HG02678 (cell line): ENCODE data around the gene KCNA5.

Experiments used
- ATAC-seq: cut with Tn5 transposase; IDR thresholded peaks from one replicate; pipeline ENCODE4 v1.9.1; 2021; ENCODE audit warnings: mild to moderate bottlenecking, moderate library complexity; ENCODE audit not compliant: unreplicated experiment

The KCNA5 gene

DNA sequence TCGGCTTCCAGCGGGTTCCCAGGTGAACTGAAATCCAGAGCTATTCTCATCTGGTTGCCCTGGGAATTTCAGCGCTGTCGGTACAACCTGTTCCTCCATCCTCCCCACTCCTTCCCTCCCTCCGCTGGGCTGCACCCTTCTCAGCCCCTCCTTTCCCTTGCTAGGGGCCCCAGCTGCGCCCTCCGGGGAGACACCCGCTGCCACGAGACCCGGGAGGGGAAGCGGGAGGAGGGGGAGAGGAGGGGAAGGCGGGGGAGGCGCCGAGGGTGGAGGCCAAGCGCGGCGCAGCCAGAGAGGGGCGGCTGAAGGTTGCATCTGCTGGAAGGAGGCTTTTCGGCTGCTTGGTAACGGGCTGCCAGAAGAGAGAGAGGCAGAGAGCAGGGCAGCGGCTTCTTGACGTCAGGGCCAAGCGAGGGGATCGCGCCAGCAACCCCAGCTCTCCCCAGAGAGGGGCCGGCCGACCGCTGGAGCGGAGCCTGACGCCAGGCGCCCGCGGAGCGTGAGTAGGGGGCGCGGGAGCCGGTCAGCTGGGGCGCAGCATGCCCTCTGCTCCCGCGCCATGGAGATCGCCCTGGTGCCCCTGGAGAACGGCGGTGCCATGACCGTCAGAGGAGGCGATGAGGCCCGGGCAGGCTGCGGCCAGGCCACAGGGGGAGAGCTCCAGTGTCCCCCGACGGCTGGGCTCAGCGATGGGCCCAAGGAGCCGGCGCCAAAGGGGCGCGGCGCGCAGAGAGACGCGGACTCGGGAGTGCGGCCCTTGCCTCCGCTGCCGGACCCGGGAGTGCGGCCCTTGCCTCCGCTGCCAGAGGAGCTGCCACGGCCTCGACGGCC, at the start of gene KCNA5:
Gene KCNA5, plus strand, starts transcription at position 291 of the 831 bp plus-strand sequence. Its CDS starts 269 bp downstream, at position 560.
- no peak for ATAC-seq

DNA sequence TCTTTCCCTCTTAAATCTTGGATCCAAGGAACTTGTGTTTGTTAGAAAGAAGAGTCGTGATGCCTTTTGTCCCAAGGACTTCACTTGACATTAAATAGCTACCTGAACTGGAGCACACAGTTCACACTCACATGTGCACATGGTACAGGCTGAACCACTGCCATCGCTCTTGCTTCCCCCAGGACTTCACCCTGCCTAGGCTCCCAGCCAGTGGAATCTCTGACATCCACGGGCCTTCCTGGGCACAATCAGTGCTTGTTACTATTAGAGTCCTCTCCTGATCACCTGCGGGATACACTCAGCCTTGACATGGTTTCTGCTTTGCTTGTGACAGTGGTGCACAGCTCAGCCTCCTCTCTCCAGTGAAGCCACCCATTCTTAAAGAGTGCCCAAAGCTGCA, 49.1 kb upstream of the KCNA5 start:
- ATAC-seq: no peak

DNA sequence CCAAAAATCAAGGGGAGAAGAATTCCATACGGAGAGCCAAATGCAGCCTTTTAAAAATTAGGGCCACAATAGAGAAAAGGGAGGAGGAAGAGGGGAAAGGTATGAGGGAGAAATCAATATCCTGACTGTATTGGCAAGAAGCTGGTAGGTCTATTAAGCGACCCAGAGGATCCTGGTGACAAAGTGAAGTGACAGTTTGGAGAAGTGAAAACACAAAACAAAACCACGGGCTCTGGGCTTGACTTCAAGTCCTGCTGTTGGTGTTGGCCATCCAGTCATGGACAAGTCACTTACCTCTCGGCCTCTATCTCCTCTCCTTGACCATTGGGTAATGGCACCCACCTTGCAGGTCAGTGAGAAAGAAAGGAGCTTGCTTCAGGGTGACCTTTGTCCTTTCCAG, 47.0 kb upstream of the KCNA5 start:
- no peak for ATAC-seq

DNA sequence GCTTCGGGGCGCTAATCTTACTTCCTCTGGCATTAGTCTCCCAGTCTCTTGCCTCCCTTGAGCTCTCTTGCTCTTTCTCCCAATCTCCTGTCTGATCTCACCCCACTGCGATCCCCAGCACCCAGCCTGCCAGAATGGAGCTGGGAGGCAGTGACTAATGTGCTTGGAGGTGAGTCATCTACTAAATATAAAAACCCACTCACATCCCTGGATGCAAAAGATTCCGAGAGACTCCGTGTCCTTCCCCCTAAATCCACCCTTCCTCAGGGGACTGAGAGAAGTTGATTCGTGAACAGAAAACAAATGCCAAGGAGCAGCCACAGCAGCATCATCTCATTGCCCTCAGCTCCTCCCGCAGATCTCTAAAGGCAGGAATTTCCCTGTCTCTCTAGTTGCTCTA, 45.7 kb upstream of the KCNA5 start:
- ATAC-seq: no peak

DNA sequence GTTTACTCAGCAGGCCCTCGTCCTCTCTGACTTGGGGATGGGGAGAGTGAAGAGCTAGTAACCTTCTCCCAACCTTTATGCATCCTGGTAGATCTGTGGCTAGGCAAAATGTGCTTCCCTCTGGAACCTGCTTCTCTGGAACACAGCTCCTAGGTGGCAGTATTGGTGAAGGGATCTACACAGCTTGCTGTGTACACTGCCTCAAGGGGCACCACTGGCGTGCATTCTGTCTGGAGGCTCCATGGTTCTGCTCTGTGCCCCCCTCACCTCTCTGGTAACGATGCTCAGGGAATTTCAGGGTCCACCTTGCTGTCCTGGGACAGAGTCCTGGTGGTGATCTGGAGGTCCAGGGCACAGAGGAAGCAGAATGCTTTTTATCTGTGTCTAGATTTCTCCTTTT, 43.5 kb upstream of the KCNA5 start:
- ATAC-seq: no peak

DNA sequence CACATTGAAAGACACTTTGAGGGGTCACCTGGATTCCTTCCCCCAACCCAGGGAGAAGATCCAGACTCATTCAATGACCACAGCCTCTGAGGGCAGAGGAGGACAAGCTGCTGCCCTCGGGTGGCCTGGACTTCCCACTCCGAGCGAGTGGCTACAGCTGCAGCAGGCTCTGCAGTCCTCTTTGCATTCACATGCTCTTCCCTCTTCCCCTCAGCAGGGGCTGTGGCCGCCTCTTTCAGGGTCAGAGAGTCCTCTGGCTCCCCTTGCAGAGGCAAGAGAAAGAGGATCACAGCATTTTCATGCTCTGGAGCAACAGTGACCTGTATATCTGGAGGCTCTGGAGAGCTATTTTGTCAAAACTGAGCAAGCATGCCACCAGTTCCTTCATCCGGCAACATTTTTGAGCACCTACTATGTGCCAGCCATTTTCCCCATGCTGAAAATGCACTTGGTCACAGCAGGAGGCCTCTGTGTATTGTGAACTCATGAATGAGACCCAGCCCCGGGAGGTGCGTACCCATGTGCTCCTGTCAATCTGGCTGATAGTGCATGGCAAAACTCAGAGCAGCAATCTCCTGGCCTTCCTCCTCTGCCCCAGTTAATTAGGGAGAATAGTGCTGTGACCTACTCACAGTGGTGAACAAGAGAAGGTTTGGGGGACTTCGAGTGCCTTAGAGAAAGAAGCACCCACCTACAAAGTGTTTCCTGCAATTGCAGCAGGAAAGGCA, 42.9 kb upstream of the KCNA5 start:
- ATAC-seq: no peak

DNA sequence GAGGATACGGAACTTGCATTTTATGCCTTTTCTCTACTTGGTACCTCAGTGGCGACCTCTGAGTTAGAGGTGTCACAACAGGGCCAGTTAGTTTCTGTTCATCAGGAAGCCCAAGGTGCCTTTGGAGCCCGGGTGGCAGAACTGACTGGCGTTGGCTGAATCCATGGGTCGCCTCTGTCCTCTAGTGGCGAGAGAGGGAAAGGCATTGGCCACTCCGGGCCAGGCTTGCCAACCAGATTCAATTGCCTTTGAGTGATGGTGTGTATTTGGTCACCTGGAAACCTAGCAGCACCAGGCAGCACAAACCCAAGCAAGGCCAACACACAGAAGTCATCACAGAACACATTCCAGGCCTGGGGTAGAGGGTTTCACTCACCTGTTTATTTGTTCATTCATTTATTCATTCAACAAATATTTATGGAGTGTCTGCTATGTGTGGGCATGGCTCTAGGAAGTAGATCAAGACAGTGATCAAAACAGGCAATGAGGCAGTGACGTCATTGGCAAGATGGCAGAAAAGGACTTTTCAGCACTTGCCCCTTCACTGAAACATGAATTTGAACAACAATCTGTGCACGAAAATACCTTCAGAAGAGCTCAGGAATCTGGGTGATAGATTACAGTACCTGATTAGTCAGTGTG, 40.5 kb upstream of the KCNA5 start:
- peak; percentile 61 for ATAC-seq

DNA sequence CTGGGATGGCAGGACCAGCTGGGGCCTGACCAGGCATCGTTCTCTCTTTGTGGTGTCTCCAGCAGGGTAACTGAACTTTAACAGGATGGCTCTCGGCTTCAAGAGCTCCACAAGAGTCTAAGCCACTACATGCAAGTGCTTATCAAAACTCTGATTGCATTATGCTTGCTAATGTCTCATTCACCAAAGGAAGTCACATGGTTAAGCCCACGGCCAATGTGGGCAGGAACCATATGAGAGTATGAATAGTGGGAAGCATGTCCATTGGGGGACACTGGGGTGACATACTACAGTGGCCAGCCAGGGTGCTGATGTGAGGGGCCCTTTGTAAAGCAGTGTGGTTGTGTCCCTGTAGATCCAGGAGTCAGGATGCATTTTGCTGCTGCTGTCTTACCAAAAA, 35.0 kb upstream of the KCNA5 start:
- ATAC-seq: no peak

DNA sequence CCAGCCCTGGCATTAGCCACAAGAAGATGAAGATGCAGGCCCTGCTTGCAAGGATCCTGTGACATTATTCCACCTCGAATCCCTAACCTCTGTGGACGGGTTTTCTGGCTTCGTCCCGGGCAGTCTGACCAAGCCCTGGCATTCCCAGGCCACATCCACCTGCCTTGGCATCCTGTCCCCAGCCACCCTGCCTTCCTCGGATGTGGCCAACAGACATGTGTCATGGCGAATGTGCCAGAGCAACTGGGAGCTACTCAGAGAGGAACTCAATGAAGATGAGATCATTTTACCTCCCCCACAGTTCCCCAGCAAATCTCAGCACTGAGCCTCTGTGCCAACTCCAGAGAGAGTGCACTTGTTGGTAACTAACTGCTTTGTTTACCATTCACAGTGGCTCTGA, 33.5 kb upstream of the KCNA5 start:
- no peak for ATAC-seq

DNA sequence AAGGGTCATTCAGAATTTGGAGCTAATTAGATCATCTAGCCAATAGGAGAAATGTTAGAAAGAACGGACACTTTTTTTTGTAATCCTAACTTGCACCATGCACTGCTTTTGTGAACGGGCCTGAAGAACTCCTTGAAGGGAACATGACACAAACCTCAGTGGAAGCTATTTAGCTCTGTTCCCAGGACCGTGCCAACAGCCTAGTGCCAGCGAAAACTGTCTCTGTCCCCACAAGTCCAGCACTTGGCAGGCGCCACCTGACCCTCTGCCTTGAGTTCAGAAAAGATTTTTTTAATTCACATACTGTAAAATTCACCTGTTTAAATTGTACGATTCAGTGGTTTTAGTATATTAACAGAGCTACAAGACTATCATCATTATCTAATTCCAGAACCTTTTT, 31.3 kb upstream of the KCNA5 start:
- no peak for ATAC-seq

DNA sequence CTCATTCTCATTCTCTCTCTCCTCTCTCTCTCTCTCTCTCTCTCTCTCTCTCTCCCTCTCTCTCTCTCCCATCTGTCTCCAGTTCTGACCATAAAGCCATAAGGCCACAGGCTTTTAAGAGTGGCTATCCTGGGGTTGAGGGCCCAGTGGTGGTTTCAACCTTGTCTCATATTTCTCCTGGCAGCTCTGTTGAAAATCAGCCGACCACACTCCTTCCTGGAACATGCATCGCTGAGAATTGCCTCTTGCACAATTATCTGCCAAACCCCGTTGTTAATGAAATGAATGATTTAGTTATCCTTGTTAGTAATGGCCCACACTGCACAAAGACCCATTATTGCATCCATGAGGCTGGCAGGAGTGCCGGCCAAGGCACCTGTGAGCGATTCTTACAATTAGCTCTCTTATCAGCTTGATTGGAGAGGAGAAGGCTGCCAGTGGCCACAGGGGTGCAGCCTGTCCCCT, 30.4 kb upstream of the KCNA5 start:
- no peak for ATAC-seq

DNA sequence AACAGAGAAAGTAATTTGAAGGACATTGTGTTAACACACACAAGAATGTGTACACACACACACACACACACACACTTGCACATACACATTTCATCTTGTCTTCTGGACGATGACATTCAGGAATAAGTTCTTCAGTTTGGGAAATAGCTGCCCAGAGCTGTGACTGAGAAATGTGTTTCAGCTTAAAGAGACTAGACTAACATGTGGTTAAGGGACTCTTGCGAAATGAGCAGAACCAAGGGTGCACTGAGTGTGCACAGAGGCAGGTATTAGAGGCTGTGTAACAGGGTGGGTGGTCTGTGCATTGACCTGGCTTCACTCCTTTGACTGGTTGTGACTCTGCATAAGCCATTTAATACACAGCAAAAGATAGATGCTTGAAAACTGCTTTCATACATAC, 29.4 kb upstream of the KCNA5 start:
- ATAC-seq: no peak

DNA sequence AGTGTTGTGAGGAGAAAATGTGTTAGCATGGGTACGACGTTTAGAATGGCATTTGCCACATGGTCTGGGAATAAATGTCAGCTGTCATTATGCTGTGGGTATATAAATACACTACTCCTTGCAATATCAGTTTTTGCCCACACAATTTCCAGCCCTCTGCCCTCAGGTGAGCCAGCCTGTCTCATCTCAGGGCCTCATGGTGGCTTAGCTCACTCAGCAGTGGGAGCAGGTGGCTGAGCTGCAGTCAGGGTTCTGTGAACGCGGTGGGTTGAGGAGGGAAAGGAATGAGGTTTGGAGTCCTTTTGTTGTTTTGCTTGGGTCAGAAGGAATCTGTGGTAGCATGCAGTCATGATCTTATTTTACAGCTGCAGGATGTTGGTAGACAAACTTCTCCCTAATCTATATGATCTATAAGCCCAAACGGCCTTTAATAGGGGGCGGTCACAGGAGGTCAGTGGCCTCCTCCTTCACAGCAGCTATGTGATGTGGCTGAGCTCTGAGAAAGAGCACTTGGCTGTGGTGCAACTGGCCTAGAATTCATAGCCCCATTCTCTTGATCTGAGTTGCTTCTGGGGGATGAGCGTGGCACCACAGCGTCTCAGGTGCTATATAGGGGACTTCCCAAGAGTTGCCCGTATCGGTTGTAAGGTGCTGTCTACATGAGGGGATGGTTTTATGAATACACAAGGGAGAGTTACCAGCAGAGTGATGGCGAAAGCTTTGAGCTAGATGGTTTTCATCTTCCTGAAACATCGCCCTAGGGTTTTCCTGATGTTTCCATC, 27.8 kb upstream of the KCNA5 start:
- peak; percentile 49 for ATAC-seq

DNA sequence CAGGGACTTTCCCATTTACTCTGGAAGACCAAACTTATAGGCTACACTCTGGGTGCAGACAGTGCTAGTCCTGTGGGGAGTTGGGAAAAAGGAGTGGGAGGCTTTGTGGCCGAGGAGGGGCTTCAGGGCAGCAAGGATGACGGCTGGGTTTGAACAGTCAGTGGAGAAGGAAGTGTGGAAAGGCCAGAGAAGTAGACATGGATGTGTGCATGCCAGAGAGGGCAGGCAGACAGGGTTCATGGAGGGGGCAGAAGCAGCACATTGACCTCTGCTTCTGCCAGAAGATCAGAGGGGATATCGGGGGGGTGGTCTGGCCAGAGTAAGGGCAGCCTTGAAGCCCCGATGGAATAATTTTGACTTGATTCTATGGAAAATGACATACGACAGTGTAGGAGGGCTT, 27.2 kb upstream of the KCNA5 start:
- no peak for ATAC-seq

DNA sequence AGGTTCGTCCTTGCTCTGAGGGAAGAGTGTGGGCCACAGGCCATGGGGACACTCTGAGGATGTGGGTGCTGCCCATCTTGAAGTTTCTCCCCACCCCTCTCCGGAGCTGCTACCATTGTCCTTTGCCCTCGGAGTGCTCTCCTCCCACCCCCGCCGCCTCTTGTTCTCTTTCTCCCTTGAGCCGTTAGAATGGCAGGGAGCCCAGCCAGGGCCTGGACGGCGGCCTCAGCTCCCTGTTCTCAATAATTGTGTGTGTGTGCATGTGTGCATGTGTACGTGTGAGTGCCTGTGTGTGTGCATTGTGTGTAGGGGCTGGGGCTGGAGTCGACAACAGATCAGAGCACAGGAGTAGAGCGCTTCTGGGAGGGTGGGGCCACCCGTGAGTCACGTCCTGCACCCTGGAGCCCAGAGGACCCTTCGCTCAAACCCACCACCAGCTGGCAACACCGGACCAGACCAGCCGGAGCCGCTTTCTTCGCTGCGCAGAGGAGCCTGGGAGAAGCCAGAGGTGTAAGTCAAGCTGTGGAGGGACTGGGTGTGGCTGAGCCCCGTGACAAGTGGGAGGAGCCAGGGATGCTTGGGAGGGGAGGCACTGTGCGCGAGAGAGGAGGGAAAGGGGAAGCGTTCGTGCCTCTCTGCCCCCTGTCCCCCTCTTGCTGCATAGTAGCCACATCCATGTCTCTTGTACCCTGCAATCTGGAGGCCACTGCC, 25.9 kb upstream of the KCNA5 start:
- ATAC-seq: no peak

DNA sequence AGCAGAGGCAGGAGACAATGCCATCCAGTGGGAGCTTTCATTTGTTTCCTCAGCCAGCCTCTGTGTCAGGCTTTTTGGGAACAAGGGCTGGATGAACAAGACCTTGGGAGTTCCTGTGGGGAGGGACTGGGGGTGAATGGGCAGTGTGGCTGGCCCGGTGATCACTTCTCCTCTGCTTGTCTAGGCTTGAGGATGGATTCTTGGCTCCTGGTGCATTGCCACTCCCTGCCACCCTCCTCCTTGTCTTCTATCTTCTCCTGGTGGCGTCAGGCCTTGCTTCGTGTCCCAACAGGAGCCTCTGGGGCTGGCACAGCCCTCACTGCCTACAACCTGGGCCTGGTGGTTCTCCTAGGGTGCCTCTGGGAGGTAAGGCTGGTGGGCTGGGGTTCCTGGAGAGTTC, 25.0 kb upstream of the KCNA5 start:
- no peak for ATAC-seq

DNA sequence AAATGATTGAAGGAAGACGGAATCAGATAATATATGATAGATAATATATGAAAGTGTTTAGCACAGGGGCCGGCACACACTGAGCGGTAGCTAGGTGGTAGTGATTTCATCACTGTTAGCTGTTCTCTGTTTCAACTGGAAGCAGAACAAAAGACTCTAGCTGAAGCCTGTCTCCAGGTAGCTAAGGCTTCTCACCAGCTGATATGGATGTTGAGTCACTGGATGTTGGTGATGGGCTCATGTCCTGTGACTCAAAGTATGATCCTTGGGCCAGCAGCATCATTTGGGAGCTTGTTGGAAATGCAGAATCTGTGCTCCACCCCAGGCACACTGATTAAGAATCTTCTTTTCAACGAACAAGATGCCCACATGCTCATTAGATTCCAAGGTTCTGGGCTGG, 21.7 kb upstream of the KCNA5 start:
- no peak for ATAC-seq

DNA sequence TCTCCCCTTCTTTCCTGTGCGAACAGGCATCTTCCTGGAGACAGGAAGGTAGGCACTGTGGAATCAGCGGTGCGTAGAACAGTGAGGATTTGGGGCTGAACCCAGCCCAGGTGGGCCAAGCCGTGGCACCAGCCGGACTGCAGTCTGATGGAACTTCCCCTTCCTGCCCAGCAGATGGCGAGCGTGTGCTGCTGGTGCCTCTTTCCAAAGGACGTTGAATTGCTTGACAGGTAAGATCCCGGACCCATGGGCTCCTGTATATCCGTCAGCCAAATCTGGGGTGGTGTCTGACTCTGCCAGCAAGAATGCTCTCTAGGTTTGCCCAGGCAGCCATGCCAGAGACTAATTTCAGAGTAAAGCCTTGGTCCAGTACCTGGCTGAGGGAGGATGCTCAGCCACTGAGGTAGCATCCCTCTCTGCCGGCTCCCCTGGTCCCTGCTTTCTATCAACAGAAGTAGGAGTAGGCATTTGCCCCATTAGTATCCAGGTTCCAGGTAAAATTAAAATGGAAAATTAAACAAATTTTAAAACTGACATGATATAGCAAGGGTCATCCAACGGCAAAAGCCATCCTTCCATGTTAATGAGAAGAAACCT, 21.1 kb upstream of the KCNA5 start:
- ATAC-seq: no peak

DNA sequence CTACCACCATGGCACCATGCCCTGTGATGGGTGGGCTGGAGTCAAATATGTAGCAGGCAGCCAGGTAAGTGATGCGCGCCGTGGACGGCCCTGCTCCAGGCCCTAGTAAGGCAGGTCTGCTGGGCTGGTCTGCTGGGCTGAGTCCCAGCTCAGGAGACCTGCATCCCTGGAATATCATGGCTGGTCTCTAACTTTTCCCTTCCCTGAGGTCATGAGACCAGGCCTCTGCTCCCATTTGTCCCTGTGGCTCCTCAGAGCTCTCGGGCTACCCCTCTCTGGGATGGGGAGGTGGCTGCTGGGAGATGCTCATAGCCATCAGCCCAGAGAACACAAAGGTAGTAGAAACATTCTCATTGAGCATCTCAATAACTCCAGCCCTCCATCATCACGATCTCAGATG, 19.8 kb upstream of the KCNA5 start:
- no peak for ATAC-seq

DNA sequence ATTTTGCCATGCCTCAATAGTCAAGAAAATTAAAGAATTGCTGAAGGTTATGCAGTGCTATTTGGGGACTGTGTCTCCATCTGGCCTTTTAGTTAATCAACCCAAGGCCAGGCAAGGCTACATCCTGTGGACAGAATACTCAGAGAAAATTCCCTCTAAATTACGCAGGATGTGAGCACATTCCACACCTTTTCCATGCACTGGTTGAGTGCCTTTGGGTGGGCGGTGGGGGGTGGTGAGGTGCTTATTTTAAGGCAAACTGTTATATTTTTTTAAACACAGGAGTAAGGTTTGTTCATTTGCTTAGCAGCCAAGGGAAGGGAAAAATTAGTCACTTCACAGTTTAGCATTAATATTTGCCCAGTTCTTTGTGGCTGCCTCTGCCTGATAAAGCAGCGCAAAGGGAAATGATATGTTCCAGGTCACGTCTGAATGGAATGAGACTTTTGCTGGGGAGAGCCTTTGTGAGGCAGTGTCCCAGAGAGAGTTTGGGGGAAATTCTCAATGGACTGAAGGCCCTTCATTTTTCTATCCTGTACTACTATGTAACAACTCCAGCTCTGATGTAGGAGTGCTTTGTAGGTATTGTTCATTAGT, 17.2 kb upstream of the KCNA5 start:
- ATAC-seq: no peak
